Hepatocyte (in vitro differentiated cells): ENCODE measurements around the gene TSHZ1. TPM values are rescaled to one million over a fixed set of nuclear protein-coding genes. Genes with fewer than 3 reads are reported as not detected.

ENCODE experiments used
- DNase-seq: peaks from one replicate; pipeline ENCODE4 v3.0.0-alpha.2; 2016; ENCODE audit warnings: low spot score
- H2AFZ ChIP-seq: fragments of 200-600 bp; sonication (generic); 2 replicates; pipeline ENCODE4 v1.6.0; 2016; ENCODE audit warnings: antibody characterized with exemption, mild to moderate bottlenecking
- H3K27ac ChIP-seq: fragments of 200-600 bp; sonication (generic); 2 replicates; pipeline ENCODE4 v1.5.1; 2016; ENCODE audit warnings: mild to moderate bottlenecking
- H3K27me3 ChIP-seq: fragments of 200-600 bp; sonication (generic); 2 replicates; pipeline ENCODE4 v1.6.1; 2016
- H3K36me3 ChIP-seq: fragments of 200-600 bp; sonication (generic); replicated peaks from 2 replicates; pipeline ENCODE4 v1.5.1; 2016; ENCODE audit warnings: low read depth; ENCODE audit not compliant: insufficient read depth
- H3K4me1 ChIP-seq: fragments of 200-600 bp; sonication (generic); 2 replicates; pipeline ENCODE4 v1.5.1; 2016; ENCODE audit warnings: mild to moderate bottlenecking, moderate library complexity; ENCODE audit not compliant: insufficient read depth
- H3K4me2 ChIP-seq: fragments of 200-600 bp; sonication (generic); 2 replicates; pipeline ENCODE4 v1.6.0; 2016
- H3K4me3 ChIP-seq: fragments of 200-600 bp; sonication (generic); 2 replicates; pipeline ENCODE4 v1.5.1; 2016; ENCODE audit warnings: mild to moderate bottlenecking
- H3K79me2 ChIP-seq: fragments of 200-600 bp; sonication (generic); 2 replicates; pipeline ENCODE4 v1.6.0; 2017; ENCODE audit warnings: mild to moderate bottlenecking
- H3K9me2 ChIP-seq: fragments of 200-600 bp; sonication (generic); replicated peaks from 2 replicates; pipeline ENCODE4 v1.6.0; 2017; ENCODE audit warnings: mild to moderate bottlenecking; ENCODE audit not compliant: insufficient read depth
- H3K9me3 ChIP-seq: fragments of 200-600 bp; sonication (generic); 2 replicates; pipeline ENCODE4 v1.5.1; 2016; ENCODE audit warnings: low read depth, mild to moderate bottlenecking
- H4K20me1 ChIP-seq: fragments of 200-600 bp; sonication (generic); 2 replicates; pipeline ENCODE4 v1.6.0; 2016; ENCODE audit warnings: mild to moderate bottlenecking; ENCODE audit not compliant: insufficient read depth, poor library complexity, severe bottlenecking
- CTCF ChIP-seq: fragments of 200-600 bp; sonication (generic); IDR thresholded peaks from 2 replicates; pipeline ENCODE4 v1.5.1; 2016; ENCODE audit warnings: antibody characterized with exemption, mild to moderate bottlenecking; ENCODE audit not compliant: poor library complexity
- EZH2 ChIP-seq: fragments of 200-600 bp; sonication (generic); IDR thresholded peaks from 2 replicates; pipeline ENCODE4 v1.6.1; 2016; ENCODE audit warnings: antibody characterized with exemption, mild to moderate bottlenecking, borderline replicate concordance
- EZH2phosphoT487 ChIP-seq: fragments of 200-600 bp; sonication (generic); IDR thresholded peaks from one replicate; pipeline ENCODE4 v1.6.1; 2018; ENCODE audit warnings: antibody characterized with exemption, mild to moderate bottlenecking, low read depth, moderate library complexity; ENCODE audit not compliant: unreplicated experiment, severe bottlenecking
- whole genome bisulfite sequencing: methylation state at CpG from one replicate; pipeline ENCODE4 v1.1.6; 2016; ENCODE audit warnings: low lambda C conversion rate; ENCODE audit errors: missing lambda C conversion rate; 5-methylcytosine and 5-hydroxymethylcytosine counted together
- polyA plus RNA-seq: library from polyadenylated mRNA; unstranded; fragments of >200 nt; fragmentation: Nextera tagmentation; extraction: Ambion mirVana; gene quantifications from 2 replicates; pipeline ENCODE4 v1.2.1, GENCODE V29; 2016
- total RNA-seq: library from RNA; depleted of rRNA; stranded (reverse); fragments of >200 nt; gene quantifications from 2 replicates; pipeline ENCODE4 v1.2.3, GENCODE V29; 2014

The TSHZ1 gene
- total and polyA plus RNA-seq, 2 experiments from 2014 or later = 8.5 to 13.1 TPM

- Histone ChIP-seq H3K4me1 (no peaks in the 10 kb centered on the region), H3K36me3 (no peaks in the 10 kb centered on the region), H2AFZ (no peak overlapping the region), H3K79me2 (peaks cover 27% of the 10 kb centered on the region), H3K27ac (no peak overlapping the region), H3K9me3 (no peaks in the 10 kb centered on the region), H3K4me2 (no peak overlapping the region), H4K20me1 (peaks cover 3% of the 10 kb centered on the region), H3K27me3 (no peaks in the 10 kb centered on the region), H3K9me2 (no peaks in the 10 kb centered on the region), H3K4me3 (no peak overlapping the region)
- TF ChIP-seq CTCF = no peak
- no peak for TF ChIP-seq EZH2phosphoT487
- no peak for TF ChIP-seq EZH2
- no peak for DNase-seq
- 93% methylated on average over 7 of the region's 7 CpGs for WGBS
Observed at GRCh38 chr18:75283731-75284130, 73.1 kb downstream of the TSHZ1 start.

- peaks cover 3% of the 10 kb centered on the region for H4K20me1 ChIP-seq
- H3K4me3 ChIP-seq = no peak overlapping the region
- H3K79me2 ChIP-seq = peaks cover 19% of the 10 kb centered on the region
- H3K4me2 ChIP-seq = no peak overlapping the region
- H2AFZ ChIP-seq = no peak overlapping the region
- no peaks in the 10 kb centered on the region for H3K27me3 ChIP-seq
- no peaks in the 10 kb centered on the region for H3K36me3 ChIP-seq
- WGBS = 97% methylated on average over 16 of the region's 16 CpGs
- H3K9me3 ChIP-seq = no peaks in the 10 kb centered on the region
- H3K27ac ChIP-seq = no peak overlapping the region
- no peaks in the 10 kb centered on the region for H3K4me1 ChIP-seq
- TF ChIP-seq CTCF = no peak
- TF ChIP-seq EZH2 = no peak
- TF ChIP-seq EZH2phosphoT487 = no peak
- H3K9me2 ChIP-seq = no peaks in the 10 kb centered on the region
- no peak for DNase-seq
Observed at GRCh38 chr18:75284566-75284965, 74.0 kb downstream of the TSHZ1 start.

- H3K4me3 ChIP-seq = no peak overlapping the region
- no peaks in the 10 kb centered on the region for H3K36me3 ChIP-seq
Observed at GRCh38 chr18:75285876-75286275, 75.3 kb downstream of the TSHZ1 start.

More at GRCh38 chr18:75285876-75286275, 75.3 kb downstream of the TSHZ1 start:
- WGBS = 98% methylated on average over 21 of the region's 24 CpGs
- TF ChIP-seq EZH2 (no peak), CTCF (no peak), EZH2phosphoT487 (no peak)
- peaks cover 6% of the 10 kb centered on the region for H3K79me2 ChIP-seq
- H3K4me2 ChIP-seq = no peak overlapping the region
- H3K27me3 ChIP-seq = no peaks in the 10 kb centered on the region
- no peak overlapping the region for H2AFZ ChIP-seq
- no peaks in the 10 kb centered on the region for H3K9me3 ChIP-seq
- DNase-seq = no peak
- no peaks in the 10 kb centered on the region for H3K4me1 ChIP-seq
- peaks cover 3% of the 10 kb centered on the region for H4K20me1 ChIP-seq
- H3K9me2 ChIP-seq = no peaks in the 10 kb centered on the region
- H3K27ac ChIP-seq = no peak overlapping the region
